Vagina (tissue), 2 donors: ENCODE measurements around the gene CST5. TPM values are rescaled to one million over a fixed set of nuclear protein-coding genes. Genes with fewer than 3 reads are reported as not detected.

Experiments
- DNase-seq, 2 donors: peaks; one replicate each; pipeline ENCODE4 v3.0.0-alpha.2; 2017; ENCODE audit errors: extremely low spot score in 2 of 2
- H3K27ac ChIP-seq: fragments of 200-600 bp; sonication (generic); one replicate; pipeline ENCODE4 v1.5.1; 2019
- H3K27me3 ChIP-seq: fragments of 200-600 bp; sonication (generic); one replicate; pipeline ENCODE4 v1.5.1; 2019
- H3K36me3 ChIP-seq, 2 donors: fragments of 200-600 bp; sonication (generic); one replicate each; pipeline ENCODE4 v1.5.1; 2017 to 2019
- H3K4me1 ChIP-seq: fragments of 200-600 bp; sonication (generic); one replicate; pipeline ENCODE4 v1.5.1; 2019
- H3K4me3 ChIP-seq, 2 donors: fragments of 200-600 bp; sonication (generic); 1 replicate in 1 of 2; 2 replicates in 1 of 2; pipeline ENCODE4 v1.5.1; 2016 to 2019
- H3K9me3 ChIP-seq: fragments of 200-600 bp; sonication (generic); one replicate; pipeline ENCODE4 v1.5.1; 2019
- CTCF ChIP-seq, 3 experiments: fragments of 450-650 bp in 2 of 3; fragments of 200-600 bp in 1 of 3; sonication (generic) in 1 of 3; IDR thresholded peaks; one replicate each; pipeline ENCODE4 v1.5.1; 2017 to 2019; ENCODE audit warnings: antibody characterized with exemption in 3 of 3, mild to moderate bottlenecking in 2 of 3, moderate library complexity in 2 of 3
- POLR2A ChIP-seq, 2 donors: fragments of 450-650 bp; IDR thresholded peaks; one replicate each; pipeline ENCODE4 v1.6.1; 2017; ENCODE audit warnings: antibody characterized with exemption in 2 of 2, mild to moderate bottlenecking in 2 of 2, moderate library complexity in 2 of 2
- POLR2AphosphoS5 ChIP-seq, 2 donors: sonication (generic); formaldehyde crosslinking; IDR thresholded peaks; one replicate each; pipeline ENCODE4 v1.9.0; 2017; ENCODE audit warnings: antibody characterized with exemption in 2 of 2, mild to moderate bottlenecking in 2 of 2, low read depth in 1 of 2; ENCODE audit not compliant: insufficient read depth in 1 of 2
- intact Hi-C: fragments of 100-400 bp; cut with DNase I; formaldehyde crosslinking; loops from one replicate; pipeline ENCODE4 v1.15.1; 2023
- total RNA-seq: library from RNA; depleted of rRNA; stranded (reverse); fragments of >200 nt; gene quantifications from one replicate; pipeline ENCODE4 v1.2.3, GENCODE V29; 2016

The CST5 gene
- total RNA-seq, 1 donor from 2014 or later = not detected

- no peak overlapping the region for H3K27ac ChIP-seq
- peaks cover 4% of the 10 kb centered on the region for H3K4me1 ChIP-seq
- no peak for DNase-seq
- TF ChIP-seq CTCF (IDR thresholded peaks at IDR 0.05) (no peak), POLR2AphosphoS5 (IDR thresholded peaks at IDR 0.05; ENCODE audit: insufficient read depth in 1 of 2, low read depth in 1 of 2) (no peak), POLR2A (IDR thresholded peaks at IDR 0.05) (no peak)
- intact Hi-C loops = no loop called here
- H3K9me3 ChIP-seq = no peaks in the 10 kb centered on the region
- no peak overlapping the region for H3K4me3 ChIP-seq
- H3K27me3 ChIP-seq = no peaks in the 10 kb centered on the region
- no peaks in the 10 kb centered on the region for H3K36me3 ChIP-seq
Measured at GRCh38 chr20:23925789-23926525, 46.4 kb upstream of the CST5 start.

GRCh38 chr20:23924751-23925150 is 45.2 kb upstream of the CST5 start:
- Histone ChIP-seq H3K36me3 (no peaks in the 10 kb centered on the region), H3K27ac (no peak overlapping the region), H3K4me1 (peaks cover 4% of the 10 kb centered on the region), H3K4me3 (no peak overlapping the region), H3K9me3 (no peaks in the 10 kb centered on the region), H3K27me3 (no peaks in the 10 kb centered on the region)
- intact Hi-C loops = no loop called here
- DNase-seq = no peak
- TF ChIP-seq POLR2A (IDR thresholded peaks at IDR 0.05) = no peak
- no peak for TF ChIP-seq POLR2AphosphoS5 (IDR thresholded peaks at IDR 0.05; ENCODE audit: insufficient read depth in 1 of 2, low read depth in 1 of 2)
- no peak for TF ChIP-seq CTCF (IDR thresholded peaks at IDR 0.05)

GRCh38 chr20:23923891-23924435 is 44.4 kb upstream of the CST5 start:
- H3K27ac ChIP-seq = no peak overlapping the region
- no peaks in the 10 kb centered on the region for H3K36me3 ChIP-seq
- no peaks in the 10 kb centered on the region for H3K27me3 ChIP-seq
- no peaks in the 10 kb centered on the region for H3K9me3 ChIP-seq
- intact Hi-C loops = no loop called here
- H3K4me3 ChIP-seq = no peak overlapping the region
- no peak for DNase-seq
- no peak for TF ChIP-seq POLR2A (IDR thresholded peaks at IDR 0.05)
- TF ChIP-seq CTCF (IDR thresholded peaks at IDR 0.05) = no peak
- TF ChIP-seq POLR2AphosphoS5 (IDR thresholded peaks at IDR 0.05; ENCODE audit: insufficient read depth in 1 of 2, low read depth in 1 of 2) = no peak
- H3K4me1 ChIP-seq = peaks cover 4% of the 10 kb centered on the region

GRCh38 chr20:23923311-23923710 is 43.8 kb upstream of the CST5 start:
- Histone ChIP-seq H3K36me3 (no peaks in the 10 kb centered on the region), H3K27ac (no peak overlapping the region), H3K4me1 (peaks cover 4% of the 10 kb centered on the region), H3K9me3 (no peaks in the 10 kb centered on the region), H3K27me3 (no peaks in the 10 kb centered on the region), H3K4me3 (no peak overlapping the region)
- intact Hi-C loops = no loop called here
- DNase-seq = no peak
- TF ChIP-seq CTCF (IDR thresholded peaks at IDR 0.05) (no peak), POLR2AphosphoS5 (IDR thresholded peaks at IDR 0.05; ENCODE audit: insufficient read depth in 1 of 2, low read depth in 1 of 2) (no peak), POLR2A (IDR thresholded peaks at IDR 0.05) (no peak)
